Heart left ventricle (tissue), 13 donors: ENCODE data around the gene PRMT1.
A peak's percentile ranks its signal among the peaks of the same experiment; 100 is the strongest.

Source experiments
- POLR2A ChIP-seq, 2 donors: fragments of 450-650 bp; IDR thresholded peaks; one replicate each; pipeline ENCODE4 v1.6.1; 2017; ENCODE audit warnings: antibody characterized with exemption in 2 of 2, mild to moderate bottlenecking in 2 of 2, moderate library complexity in 2 of 2
- TF ChIP-seq, protein P1 (sequence below), 12 donors: fragments of 200-600 bp; sonication (generic) in 4 of 12; IDR thresholded peaks; one replicate each; pipeline versions ENCODE4 v1.5.0 to v1.8.0; 2018 to 2022; ENCODE audit warnings: antibody characterized with exemption in 12 of 12, mild to moderate bottlenecking in 5 of 12
- donor health status: ischemic (EF 13 %, LVEDD 7.1; RV severe dilation, severe dysfunction).
- donor health status: DM: no; HTN: yes; CAD: no.
- donor health status: DM: no; HTN: no; CAD: no.
- donor health status: ischemic (EF 25% LVEDD 6.9; RV normal size, moderate dysfunction).
- donor health status: ischemic (EF 25% LVEDD 5.7; RV mildly dilated, moderate dysfunction).
- donor health status: ischemic (EF 35%, LVEDD 5.7; RV mildly dilated, moderate dysfunction).
- donor health status: nonischemic (EF 11% LVEDD 7.7; RV severe dilation, severe dysfunction).
- donor health status: DM: yes; HTN: yes; CAD: no.
- donor health status: PGD.
- donor health status: ischemic (EF 29% LVEDD 5.4; RV normal size, mild dysfunction).
- donor health status: nonischemic (EF 23%, LVEDD 6.1; RV moderate dilation, normal function).

DNA sequence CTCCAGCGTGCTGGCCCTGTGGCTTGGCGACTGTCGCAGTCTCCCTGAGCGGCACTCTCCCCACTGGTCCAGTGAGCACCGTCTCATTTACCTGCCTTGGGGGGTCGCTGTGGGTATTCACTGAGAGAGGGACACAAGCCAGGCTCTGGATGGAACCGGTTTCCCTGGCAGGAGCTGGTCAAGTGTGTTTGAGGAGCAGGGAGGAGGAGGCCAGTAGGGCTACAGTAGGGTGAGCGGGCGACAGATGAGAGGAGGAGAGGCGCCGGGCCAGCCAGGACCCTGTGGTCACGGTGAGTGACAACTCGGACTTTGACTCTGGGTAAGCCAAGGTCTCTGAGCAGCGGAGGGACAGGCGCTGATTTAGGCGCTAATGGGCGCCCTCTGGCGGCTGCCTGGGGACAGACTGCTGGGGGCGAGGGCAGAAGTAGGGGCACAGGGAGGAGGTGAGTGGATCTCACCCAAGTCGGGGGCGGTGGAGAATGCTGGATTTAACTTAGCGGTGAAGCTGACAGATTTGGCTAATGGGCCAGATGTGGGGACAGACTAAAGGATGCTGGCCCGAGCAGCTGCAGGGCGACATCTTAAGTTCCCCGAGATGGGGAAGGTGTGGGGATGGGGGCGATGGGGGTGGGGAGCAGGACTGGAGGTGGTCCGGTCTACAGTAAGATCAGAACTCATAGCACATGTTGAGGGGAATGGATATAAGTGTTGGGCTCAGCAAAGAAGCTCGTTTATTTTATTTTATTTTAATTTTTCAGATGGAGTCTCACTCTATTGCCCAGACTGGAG lies 4.7 kb upstream of the PRMT1 start:
- TF ChIP-seq, protein P1, sequence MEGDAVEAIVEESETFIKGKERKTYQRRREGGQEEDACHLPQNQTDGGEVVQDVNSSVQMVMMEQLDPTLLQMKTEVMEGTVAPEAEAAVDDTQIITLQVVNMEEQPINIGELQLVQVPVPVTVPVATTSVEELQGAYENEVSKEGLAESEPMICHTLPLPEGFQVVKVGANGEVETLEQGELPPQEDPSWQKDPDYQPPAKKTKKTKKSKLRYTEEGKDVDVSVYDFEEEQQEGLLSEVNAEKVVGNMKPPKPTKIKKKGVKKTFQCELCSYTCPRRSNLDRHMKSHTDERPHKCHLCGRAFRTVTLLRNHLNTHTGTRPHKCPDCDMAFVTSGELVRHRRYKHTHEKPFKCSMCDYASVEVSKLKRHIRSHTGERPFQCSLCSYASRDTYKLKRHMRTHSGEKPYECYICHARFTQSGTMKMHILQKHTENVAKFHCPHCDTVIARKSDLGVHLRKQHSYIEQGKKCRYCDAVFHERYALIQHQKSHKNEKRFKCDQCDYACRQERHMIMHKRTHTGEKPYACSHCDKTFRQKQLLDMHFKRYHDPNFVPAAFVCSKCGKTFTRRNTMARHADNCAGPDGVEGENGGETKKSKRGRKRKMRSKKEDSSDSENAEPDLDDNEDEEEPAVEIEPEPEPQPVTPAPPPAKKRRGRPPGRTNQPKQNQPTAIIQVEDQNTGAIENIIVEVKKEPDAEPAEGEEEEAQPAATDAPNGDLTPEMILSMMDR (IDR thresholded peaks at IDR 0.05): peak; percentile 80 to 95 (median 88)
- TF ChIP-seq POLR2A (IDR thresholded peaks at IDR 0.05): no peak
